MG63 (cell line): Measurements from ENCODE around the gene TRABD2B. TPM values are rescaled to one million over a fixed set of nuclear protein-coding genes. Genes with fewer than 3 reads are reported as not detected.

ENCODE experiments used
- DNase-seq: peaks from one replicate; pipeline ENCODE4 v3.0.0-alpha.2; 2020
- H3K27me3 ChIP-seq: fragments of 250-450 bp; sonication (Bioruptor Pico); 2 replicates; pipeline ENCODE4 v1.5.1; 2020; ENCODE audit warnings: mild to moderate bottlenecking, moderate library complexity
- H3K36me3 ChIP-seq: fragments of 250-450 bp; sonication (Bioruptor Pico); 2 replicates; pipeline ENCODE4 v1.5.1; 2020; ENCODE audit warnings: mild to moderate bottlenecking, moderate library complexity
- H3K4me3 ChIP-seq: fragments of 250-450 bp; sonication (Bioruptor Pico); 2 replicates; pipeline ENCODE4 v1.5.1; 2020; ENCODE audit warnings: mild to moderate bottlenecking, moderate library complexity
- H3K9me3 ChIP-seq: fragments of 250-450 bp; sonication (Bioruptor Pico); 2 replicates; pipeline ENCODE4 v1.5.1; 2020; ENCODE audit warnings: mild to moderate bottlenecking, moderate library complexity
- total RNA-seq: library from RNA; depleted of rRNA; stranded (reverse); fragments of >200 nt; shearing (Covaris generic); gene quantifications from 2 replicates; pipeline ENCODE4 v1.2.3, GENCODE V29; 2014; ENCODE audit warnings: low replicate concordance

The TRABD2B gene
- total RNA-seq, 1 experiment from 2014 or later: 1.7 TPM

DNA sequence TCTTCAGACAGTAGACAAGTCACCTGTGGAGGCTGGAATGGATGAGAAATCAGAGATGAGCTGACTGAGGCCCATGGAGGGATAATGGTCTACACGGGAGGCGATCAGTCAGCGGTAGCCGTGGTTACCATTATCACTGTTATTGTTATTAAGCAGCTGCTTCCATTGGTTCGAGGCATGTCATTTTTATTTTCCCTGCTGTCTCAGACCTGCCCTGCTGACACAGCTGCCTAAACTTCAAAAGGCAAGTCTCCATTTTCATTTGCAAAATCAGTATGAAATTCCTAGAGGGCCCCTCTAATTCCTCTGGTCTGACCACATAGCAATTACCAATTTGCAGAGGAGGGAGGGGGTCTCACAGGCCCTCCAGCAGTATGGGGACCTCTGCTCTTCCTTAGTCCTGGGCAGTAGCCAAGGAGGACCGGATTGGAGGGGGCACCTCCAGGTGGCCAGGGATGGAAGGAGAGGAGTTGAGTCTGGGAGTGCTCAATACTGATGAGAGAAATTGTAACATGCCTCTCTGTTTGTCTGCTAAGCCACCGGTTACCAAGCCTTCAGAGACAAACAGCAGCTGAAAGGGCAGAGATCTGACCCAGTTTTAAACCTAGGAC, 184.2 kb downstream of the TRABD2B start:
- no peaks in the 10 kb centered on the region for H3K36me3 ChIP-seq
- H3K27me3 ChIP-seq: no peaks in the 10 kb centered on the region
- H3K9me3 ChIP-seq: no peaks in the 10 kb centered on the region
- no peak overlapping the region for H3K4me3 ChIP-seq
- no peak for DNase-seq

DNA sequence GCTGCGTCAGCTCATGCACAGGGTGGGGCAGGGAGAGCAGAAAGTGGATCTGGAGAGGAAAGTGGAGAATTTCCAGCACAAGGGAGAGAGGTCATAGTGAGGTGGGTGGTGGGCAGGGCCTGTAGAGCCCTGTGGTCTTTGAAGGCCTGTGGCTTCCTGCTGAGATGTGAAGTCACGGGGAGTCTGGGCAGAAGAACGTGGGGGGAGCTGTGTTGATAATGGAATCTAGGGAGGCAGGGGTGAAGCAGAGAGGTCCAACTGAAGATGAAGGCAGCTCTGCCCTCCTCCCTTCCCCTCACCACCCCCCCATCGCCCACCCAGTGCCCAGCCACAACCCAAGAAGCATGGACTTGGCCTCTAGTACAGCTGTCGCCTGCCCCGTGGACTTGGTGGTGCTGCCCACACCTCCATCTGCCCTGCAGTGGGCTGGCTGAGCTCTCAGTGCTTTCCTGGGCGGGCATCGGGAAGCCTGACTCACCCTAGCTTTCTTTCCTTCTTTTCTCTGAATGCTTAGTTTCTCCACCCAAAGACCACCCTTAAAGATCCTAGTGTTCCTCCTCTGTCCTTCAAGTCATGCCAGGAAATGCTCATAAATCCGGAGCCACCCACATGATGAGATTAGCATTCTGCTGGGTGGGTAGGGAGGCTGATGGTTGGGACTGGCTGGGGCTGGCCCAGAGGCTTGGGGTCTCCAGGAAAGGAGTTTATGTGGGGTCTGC, 186.1 kb downstream of the TRABD2B start:
- no peaks in the 10 kb centered on the region for H3K9me3 ChIP-seq
- peak; percentile 42 for DNase-seq
- H3K36me3 ChIP-seq: no peaks in the 10 kb centered on the region
- H3K4me3 ChIP-seq: no peak overlapping the region
- no peaks in the 10 kb centered on the region for H3K27me3 ChIP-seq

DNA sequence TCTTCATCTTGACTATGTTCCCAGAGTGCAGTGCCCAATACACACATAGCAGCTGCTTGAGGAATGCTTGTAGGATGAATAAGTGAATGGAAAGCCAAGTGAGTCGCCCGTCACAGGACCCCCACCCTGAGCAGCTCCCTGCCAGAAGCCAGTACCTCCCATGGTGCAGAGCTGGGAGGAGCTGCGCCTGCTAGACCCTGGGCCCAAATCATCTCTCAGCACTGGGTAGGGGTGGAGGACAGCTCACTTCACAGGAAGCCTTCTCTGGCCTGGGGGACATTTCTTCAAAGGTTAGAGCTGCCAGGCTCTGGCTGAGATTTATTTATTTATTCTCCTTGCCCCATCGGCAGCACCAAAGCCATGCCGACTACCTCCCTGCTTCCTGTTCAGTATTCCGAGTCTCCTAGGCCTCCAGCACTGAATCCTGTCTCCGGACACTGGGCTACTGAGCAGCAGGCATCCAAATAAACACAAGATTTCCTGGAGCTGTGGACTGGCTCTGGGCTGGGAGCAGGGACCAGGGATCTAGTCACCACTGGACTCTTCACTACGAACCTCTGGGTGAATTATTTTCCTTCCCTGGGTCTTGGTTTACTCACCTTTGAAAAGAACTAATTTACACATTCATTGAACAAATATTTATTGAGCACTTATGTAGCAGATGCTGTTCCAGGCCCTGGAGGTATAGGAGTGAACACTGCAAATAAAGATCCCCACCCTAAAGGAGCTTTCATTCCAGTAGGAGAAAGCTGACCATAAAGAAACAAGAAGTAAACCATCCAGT, 187.7 kb downstream of the TRABD2B start:
- H3K27me3 ChIP-seq: no peaks in the 10 kb centered on the region
- DNase-seq: peak; percentile 99
- H3K36me3 ChIP-seq: no peaks in the 10 kb centered on the region
- no peaks in the 10 kb centered on the region for H3K9me3 ChIP-seq
- H3K4me3 ChIP-seq: no peak overlapping the region

DNA sequence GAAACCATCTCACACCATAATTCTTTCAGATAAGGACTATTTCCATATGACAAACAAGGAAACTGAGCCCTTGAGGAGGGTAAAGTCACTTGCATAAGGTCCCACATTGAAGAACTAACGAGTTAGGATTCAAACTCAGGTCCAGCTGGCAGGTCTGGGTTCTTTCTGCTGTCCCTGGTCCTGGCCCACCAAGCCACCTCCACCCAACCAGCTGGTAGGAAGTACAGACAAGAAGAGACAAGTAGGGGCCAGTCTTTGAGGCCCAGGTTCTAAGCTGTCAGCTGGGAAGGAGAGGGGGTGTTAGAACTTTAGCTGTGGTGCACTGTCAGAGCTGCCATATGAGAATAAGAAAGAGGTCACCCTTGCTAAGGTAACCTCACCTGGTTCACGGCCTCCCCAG, 188.6 kb downstream of the TRABD2B start:
- DNase-seq: no peak
- Histone ChIP-seq H3K4me3 (no peak overlapping the region), H3K27me3 (no peaks in the 10 kb centered on the region), H3K9me3 (no peaks in the 10 kb centered on the region), H3K36me3 (no peaks in the 10 kb centered on the region)

DNA sequence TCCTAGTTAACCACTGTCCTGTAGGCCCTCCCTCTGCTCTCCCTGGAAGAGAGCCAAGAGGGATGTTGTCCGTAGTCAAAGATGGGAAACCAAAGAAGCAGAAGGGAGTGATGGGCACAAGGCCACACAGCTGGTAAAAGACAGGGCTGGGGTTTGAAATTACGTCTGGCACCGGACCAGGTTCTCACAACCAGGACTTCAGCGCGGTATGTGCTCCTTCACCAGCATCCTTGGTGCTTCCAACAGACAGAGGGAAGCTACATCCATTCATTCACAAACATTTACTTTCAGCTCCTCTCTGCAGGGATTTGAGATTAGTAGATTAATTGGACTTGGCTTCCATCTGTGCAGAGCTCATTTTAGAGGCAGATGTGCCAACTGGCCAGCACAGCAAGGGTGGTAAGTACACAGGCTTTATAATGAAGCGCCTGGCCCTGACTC, 191.2 kb downstream of the TRABD2B start:
- DNase-seq: peak; percentile 80
- Histone ChIP-seq H3K27me3 (no peaks in the 10 kb centered on the region), H3K4me3 (no peak overlapping the region), H3K9me3 (no peaks in the 10 kb centered on the region), H3K36me3 (no peaks in the 10 kb centered on the region)

DNA sequence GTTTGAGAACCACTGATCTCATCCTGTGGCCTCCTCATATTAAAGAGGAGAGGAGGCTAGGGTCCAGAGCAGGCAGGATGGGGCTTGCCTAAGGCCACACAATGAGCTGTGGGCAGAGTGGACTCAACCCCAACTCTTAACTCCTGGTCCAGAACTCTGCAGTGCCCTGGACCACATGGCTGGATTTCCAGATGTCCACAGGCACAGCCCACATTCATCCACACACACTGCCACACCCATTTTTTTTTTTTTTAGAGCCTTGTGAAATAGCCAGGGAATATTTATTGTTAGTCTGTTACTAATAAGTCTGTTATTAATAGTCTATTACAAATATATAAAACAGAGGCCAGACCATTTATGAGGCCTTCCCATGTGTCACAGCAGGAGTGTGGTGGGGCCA, 192.2 kb downstream of the TRABD2B start:
- Histone ChIP-seq H3K27me3 (no peaks in the 10 kb centered on the region), H3K9me3 (no peaks in the 10 kb centered on the region), H3K4me3 (no peak overlapping the region), H3K36me3 (peaks cover 2% of the 10 kb centered on the region)
- peak; percentile 29 for DNase-seq

DNA sequence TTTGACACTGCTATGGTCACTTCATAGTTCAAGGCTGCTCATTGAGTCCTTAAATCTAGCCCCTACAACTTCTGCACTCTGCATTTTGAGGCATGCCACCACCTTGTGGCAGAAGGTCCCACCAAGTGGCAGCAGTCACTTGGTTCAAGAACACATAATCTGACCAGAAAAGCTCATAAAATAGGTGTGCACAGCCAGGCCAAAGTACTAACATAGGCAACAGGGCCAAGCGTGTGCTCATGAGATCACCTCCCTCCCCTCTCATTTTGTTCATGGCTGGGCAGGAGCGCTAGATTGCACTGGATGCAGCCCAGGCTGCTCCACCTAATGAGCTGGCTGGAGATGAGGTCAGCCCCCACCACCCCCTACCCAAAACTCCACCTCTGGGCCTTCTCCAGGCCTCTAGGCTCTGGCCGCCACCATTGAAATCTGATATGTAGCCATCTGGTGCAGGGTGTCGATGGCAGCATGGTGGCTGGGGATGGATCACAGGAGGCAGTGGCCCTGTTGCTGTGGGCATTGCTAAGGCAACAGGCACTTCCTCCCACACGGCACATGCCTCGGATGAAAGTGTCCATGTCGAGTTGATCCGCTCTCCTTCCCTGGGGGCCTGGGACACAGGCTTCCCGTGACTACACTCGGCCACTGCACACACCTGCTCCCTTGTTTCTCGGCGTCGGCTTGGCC, 193.2 kb downstream of the TRABD2B start:
- no peak overlapping the region for H3K4me3 ChIP-seq
- no peak for DNase-seq
- peaks cover 4% of the 10 kb centered on the region for H3K36me3 ChIP-seq
- no peaks in the 10 kb centered on the region for H3K9me3 ChIP-seq
- no peaks in the 10 kb centered on the region for H3K27me3 ChIP-seq

DNA sequence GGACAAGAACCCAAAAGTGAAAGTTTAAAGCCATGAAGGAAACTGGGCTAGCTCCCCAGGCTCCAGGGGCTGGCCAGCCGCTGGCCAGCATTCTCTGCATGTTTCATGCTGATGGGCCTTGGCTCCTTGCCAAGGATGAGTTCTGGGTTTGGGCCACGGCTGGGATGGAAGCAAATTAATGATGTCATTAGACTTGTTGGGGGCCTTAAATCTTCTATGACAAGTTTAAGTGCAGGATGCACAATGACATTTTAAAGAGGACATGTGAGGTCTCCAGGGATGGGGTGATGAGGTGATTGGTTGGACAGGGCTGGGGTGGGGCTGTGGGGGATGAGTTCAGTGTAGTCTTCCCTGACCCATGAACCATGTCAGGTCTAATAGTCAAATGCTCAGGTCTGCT, 199.6 kb downstream of the TRABD2B start:
- Histone ChIP-seq H3K9me3 (no peaks in the 10 kb centered on the region), H3K4me3 (no peak overlapping the region), H3K27me3 (no peaks in the 10 kb centered on the region), H3K36me3 (peaks cover 9% of the 10 kb centered on the region)
- peak; percentile 32 for DNase-seq

DNA sequence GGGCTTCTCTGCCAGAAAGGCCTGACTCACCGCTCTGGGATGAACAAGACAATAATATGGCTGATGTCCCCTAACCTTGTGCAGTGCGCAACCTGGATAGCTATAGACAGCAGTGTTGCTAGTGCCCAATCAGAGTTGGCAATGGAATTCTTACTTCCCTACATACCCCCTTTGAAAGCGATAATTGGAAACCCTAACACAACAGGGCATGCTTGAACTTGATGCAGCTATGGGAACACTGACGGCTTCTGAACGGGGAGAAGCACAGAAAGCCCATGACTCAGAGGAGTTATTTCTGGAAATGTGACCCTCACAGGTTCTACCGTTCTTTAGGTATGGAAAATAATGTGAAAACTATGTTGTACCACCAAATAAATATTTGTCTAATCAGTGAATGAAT, 200.6 kb downstream of the TRABD2B start:
- Histone ChIP-seq H3K9me3 (no peaks in the 10 kb centered on the region), H3K27me3 (no peaks in the 10 kb centered on the region), H3K36me3 (peaks cover 9% of the 10 kb centered on the region), H3K4me3 (no peak overlapping the region)
- no peak for DNase-seq

DNA sequence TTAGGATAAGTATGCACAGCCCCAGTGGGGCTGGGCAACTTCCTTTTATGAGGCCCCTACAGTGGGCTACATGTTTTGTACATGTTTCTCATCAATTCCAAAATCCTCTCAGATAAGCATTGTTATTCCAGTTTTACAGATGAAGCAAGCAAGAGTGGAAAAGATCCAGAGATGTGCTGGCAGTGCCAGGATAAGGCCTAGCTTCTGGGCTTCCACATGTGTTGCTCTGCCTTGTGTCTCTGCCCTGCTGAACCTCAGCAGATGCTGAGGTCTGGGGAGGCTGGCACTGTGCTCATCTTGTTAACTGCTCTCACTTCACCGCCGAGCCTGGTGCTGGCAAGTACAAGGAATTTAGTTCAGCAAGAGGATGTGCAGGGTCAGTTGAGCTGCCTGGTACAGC, 202.1 kb downstream of the TRABD2B start:
- no peak for DNase-seq
- Histone ChIP-seq H3K4me3 (no peak overlapping the region), H3K36me3 (peaks cover 8% of the 10 kb centered on the region), H3K27me3 (no peaks in the 10 kb centered on the region), H3K9me3 (no peaks in the 10 kb centered on the region)

DNA sequence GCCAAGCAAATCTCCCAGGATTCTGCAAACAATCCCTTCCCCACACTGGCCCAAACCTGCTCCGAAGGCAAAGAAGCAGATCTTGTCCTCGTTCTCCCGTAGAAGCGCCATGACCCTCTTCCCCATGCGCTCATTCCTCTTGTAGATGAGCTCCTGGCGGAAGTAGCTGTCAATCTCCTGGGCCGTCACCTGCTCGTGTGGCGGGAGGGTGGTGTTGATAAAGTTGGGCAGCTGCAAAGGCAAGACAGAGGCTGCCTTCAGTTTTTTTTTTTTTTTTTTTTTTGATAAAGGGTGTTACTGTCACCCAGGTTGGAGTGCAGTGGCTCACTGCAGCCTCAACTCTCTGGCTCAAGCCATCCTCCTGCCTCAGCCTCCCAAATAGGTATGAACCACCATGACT, 202.7 kb downstream of the TRABD2B start:
- no peaks in the 10 kb centered on the region for H3K27me3 ChIP-seq
- no peak for DNase-seq
- no peaks in the 10 kb centered on the region for H3K9me3 ChIP-seq
- H3K36me3 ChIP-seq: peaks cover 5% of the 10 kb centered on the region
- H3K4me3 ChIP-seq: no peak overlapping the region

DNA sequence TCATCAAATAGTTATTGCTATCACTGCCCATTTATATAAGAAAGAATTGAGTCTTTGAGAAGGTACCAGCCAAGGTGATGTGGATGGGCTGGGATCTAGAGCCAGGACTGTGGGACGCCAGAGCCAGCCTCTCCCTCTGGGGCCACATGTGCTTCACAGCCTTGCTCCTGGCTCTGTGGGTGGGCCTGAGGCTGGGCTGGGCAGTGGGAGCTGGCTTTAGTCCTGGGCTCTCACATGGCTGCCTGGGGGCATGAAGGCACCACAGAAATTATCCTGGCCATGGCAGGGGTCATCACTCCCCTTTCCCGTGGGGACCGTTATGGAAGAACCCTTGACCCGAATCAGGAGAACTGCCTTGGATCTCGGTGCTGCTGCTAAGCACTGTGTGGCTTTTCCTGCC, 203.1 kb downstream of the TRABD2B start:
- no peak overlapping the region for H3K4me3 ChIP-seq
- H3K36me3 ChIP-seq: peaks cover 5% of the 10 kb centered on the region
- no peaks in the 10 kb centered on the region for H3K27me3 ChIP-seq
- H3K9me3 ChIP-seq: no peaks in the 10 kb centered on the region
- DNase-seq: no peak

DNA sequence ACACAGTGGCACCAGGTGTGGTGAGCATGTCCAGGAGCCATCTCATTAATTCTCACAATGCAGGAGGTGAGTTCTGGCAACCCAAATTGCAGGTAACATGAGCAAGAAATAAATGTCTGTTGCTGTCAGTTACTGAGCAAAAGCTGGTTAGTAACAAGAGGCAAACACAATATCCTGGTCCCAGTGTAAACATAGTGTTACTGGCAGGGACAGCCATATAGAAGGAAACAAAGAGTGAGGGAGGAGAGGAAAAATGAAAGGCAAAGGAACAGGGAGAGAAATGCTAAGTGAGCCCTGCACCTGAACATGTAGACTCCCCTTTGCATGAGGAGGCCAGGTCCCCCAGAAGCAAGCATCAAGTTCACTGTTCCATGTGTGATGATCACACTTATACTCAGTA, 203.6 kb downstream of the TRABD2B start:
- Histone ChIP-seq H3K36me3 (peaks cover 5% of the 10 kb centered on the region), H3K27me3 (no peaks in the 10 kb centered on the region), H3K9me3 (no peaks in the 10 kb centered on the region), H3K4me3 (no peak overlapping the region)
- no peak for DNase-seq

DNA sequence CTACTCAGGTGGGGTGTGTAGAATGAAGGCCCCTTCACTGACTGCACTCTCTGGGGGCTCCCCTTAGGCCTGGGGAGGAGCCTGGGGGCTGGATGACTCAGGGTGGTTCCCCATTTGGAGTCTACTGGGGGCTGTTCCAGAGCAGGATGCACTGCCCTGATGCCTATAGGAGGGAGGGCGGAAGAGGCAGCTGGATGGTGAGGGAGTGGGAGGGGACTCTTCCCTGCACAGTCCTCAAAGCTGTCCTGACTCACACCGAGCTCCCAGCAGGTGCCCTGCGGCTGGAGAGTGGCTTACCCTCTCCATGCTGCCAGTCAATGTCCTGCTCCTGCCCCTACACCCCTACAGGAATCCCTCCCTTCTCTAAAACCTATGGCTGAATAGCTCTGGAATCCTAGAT, 204.4 kb downstream of the TRABD2B start:
- peak; percentile 57 for DNase-seq
- Histone ChIP-seq H3K9me3 (no peaks in the 10 kb centered on the region), H3K27me3 (no peaks in the 10 kb centered on the region), H3K36me3 (peaks cover 2% of the 10 kb centered on the region), H3K4me3 (no peak overlapping the region)

DNA sequence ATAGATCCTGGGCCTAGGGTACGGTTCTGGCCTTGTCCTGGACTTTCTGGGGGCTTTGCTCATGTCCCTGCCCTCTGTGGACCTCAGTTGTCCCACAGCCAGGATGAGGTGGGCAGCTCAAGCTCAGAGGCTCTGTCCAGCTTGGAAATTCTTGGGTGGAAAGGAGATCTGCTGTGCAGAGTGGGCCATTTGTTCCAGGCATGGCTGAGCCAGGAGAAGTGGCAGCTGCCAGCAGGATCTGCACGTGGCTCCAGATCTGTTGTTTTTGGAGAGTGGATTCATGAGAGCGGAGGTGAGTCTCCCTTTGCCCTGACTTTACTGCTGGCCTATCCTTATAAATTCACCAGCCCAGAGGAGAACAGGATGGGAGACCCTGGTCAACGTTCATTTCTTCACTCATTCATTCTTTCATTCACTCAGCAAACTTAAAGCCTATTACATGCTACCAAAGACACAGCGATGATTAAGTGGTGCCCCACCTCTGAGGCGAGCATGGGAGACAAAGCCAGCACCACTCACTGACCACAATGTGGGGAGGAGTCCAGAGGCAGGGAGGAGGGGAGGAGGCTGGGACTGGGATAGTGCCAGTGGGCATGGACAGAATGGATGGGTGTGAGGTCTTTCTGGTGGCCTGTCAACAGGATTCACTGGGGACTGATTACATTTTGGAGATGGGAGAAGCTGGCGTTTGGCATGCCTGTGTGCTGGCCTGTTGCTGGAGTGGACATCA, 205.1 kb downstream of the TRABD2B start:
- no peaks in the 10 kb centered on the region for H3K9me3 ChIP-seq
- no peak overlapping the region for H3K4me3 ChIP-seq
- DNase-seq: peak; percentile 86
- peaks cover 1% of the 10 kb centered on the region for H3K36me3 ChIP-seq
- no peaks in the 10 kb centered on the region for H3K27me3 ChIP-seq

DNA sequence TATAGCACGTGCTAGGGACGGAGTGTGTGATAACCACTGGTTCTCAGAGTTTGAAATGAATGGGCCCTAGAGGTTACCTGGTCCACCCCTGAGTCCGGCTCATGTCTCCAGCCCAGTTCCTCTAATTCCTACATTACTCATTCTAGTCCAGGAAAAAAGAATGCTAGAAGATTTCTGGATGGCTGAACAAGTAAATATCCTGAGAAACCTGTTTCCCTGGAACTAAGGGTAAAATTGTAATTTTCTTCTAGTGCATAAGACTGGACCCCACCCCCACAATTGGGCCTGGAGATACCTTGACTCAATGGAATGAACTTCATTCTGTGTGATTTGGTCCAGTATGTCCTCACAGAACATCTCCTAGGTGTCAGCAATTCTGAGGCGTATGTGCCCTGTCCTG, 208.4 kb downstream of the TRABD2B start:
- Histone ChIP-seq H3K4me3 (no peak overlapping the region), H3K9me3 (no peaks in the 10 kb centered on the region), H3K27me3 (no peaks in the 10 kb centered on the region), H3K36me3 (peaks cover 4% of the 10 kb centered on the region)
- no peak for DNase-seq
